Ammon's horn (tissue), 1 donor: Measurements from ENCODE around the gene SLC26A3.

ENCODE experiments used
- DNase-seq: peaks from one replicate; pipeline ENCODE4 v3.0.0-alpha.2; 2016; ENCODE audit warnings: low spot score

SLC26A3 gene

DNA sequence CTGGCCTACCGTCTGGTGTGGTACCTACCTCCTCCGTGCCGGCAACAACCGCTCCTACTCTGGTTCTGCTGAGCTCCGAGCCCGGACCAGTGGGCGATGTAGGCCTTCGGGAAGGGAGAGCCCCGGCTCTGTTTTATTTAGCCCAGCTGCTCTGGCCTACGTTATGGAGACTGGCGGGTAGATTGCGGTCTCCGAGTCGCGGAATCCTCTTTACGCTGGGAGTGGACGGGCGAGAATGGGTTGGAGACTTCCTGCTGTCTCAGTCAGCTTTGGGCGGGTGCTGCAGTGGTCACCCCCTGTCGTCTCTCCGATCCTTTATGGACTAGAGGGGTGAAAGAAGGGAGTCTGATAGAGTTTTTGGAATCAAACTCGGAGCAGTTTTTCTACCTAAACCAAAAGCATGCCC, 58.7 kb downstream of the SLC26A3 start:
- no peak for DNase-seq

GRCh38 chr7:107743567-107744344, 59.3 kb downstream of the SLC26A3 start, which contains the start of gene CBLL1:
CBLL1 (plus strand) TSS chr7:107744142; CDS start chr7:107744164, 22 bp downstream.
- DNase-seq, result peak; percentile 96

- peak; percentile 75 for DNase-seq
Observed at GRCh38 chr7:107742678-107743566, 60.1 kb downstream of the SLC26A3 start.

- no peak for DNase-seq
Observed at GRCh38 chr7:107728276-107728675, 74.7 kb downstream of the SLC26A3 start.

- DNase-seq, result no peak
Observed at GRCh38 chr7:107726356-107727130, 76.5 kb downstream of the SLC26A3 start.

DNA sequence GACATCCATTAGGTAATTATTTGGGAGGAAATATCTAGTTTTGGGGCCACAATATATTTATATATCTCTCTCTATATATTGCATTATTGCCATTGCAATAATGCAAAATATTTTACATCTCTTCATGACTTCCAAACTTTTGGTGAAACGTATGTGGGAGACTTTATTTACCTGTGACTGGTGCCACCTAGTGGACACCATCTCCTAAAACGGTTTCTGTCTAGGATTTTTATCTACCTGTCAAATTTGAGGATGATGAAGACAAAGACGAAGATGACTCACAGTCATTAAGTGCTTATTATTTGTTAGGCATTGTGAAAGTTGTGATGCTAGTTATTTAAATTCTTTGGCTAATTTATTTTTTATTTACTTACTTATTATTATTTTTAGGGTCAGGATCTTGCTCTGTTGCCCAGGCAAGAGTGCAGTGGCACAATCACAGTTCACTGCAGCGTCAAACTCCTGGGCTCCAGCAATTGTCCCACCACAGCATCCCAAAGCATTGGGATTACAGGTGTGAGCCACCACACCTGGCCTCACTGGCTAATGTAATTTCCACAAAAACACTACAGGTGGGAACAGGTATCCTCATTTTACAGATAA, 77.8 kb downstream of the SLC26A3 start:
- DNase-seq, result peak; percentile 72

DNA sequence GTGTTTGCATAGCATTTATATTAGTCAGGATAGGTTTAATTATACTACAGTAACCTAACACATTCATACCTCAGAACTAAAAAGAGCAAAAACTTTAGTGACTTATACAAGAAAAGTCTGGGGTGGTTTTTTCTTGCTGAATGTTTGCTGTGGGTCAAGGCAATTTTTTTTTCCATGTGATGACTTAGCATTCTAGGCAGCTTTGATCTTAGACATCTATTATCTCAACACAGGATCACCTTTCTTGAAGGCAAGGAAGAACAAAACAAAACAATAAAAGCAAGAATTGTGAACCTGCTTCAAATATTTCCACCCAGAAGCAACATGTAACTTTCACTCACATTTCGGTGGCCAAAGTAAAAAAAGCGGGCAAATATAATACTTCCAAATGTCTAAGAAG, 79.8 kb downstream of the SLC26A3 start:
- no peak for DNase-seq

DNA sequence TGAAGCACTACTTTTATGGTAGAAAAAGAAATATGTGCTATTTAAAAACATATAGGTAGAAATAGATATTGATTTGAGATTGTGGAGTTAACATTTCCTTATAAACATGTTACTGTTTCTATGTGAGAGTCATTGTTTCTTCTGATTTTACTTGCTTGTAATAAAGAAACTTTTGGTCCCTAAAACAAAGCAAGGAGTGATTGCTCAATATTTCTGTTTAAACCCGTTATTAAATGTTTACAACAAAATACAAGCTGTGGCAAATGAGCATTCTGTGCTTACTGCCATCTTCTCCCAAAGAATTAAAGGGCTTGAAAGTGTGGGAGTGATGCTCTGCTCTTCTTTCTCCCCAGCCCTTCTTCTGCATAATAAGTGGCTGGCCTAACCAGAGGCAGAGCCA, 81.7 kb downstream of the SLC26A3 start:
- no peak for DNase-seq

- DNase-seq, result no peak
Observed at GRCh38 chr7:107718456-107719193, 84.4 kb downstream of the SLC26A3 start.

- DNase-seq, result no peak
Observed at GRCh38 chr7:107715531-107715930, 87.5 kb downstream of the SLC26A3 start.
